Measurements from ENCODE around the gene CCNH.

The CCNH gene

GRCh38 chr5:87390576-87391199 is 22.0 kb downstream of the CCNH start:
- TF ChIP-seq CTCF (IDR thresholded peaks at IDR 0.05; ENCODE audit: low read depth, low read length, missing control alignments) = no peak
- no peak for DNase-seq (ENCODE audit: extremely low read depth, low read depth)
- H3K4me3 ChIP-seq (replicated peaks; ENCODE audit: low read depth, low read length) = no peak overlapping the region

- no peak overlapping the region for H3K4me3 ChIP-seq (replicated peaks; ENCODE audit: low read depth, low read length)
- TF ChIP-seq CTCF (IDR thresholded peaks at IDR 0.05; ENCODE audit: low read depth, low read length, missing control alignments) = no peak
- DNase-seq (ENCODE audit: extremely low read depth, low read depth) = no peak
Measured at GRCh38 chr5:87390075-87390474, 22.7 kb downstream of the CCNH start.

GRCh38 chr5:87389296-87390034 is 23.3 kb downstream of the CCNH start:
- no peak for TF ChIP-seq CTCF (IDR thresholded peaks at IDR 0.05; ENCODE audit: low read depth, low read length, missing control alignments)
- no peak for DNase-seq (ENCODE audit: extremely low read depth, low read depth)
- no peak overlapping the region for H3K4me3 ChIP-seq (replicated peaks; ENCODE audit: low read depth, low read length)

GRCh38 chr5:87388129-87388528 is 24.6 kb downstream of the CCNH start:
- TF ChIP-seq CTCF (IDR thresholded peaks at IDR 0.05; ENCODE audit: low read depth, low read length, missing control alignments) = no peak
- no peak overlapping the region for H3K4me3 ChIP-seq (replicated peaks; ENCODE audit: low read depth, low read length)
- DNase-seq (ENCODE audit: extremely low read depth, low read depth) = no peak

GRCh38 chr5:87385802-87386201 is 26.9 kb downstream of the CCNH start:
- H3K4me3 ChIP-seq (replicated peaks; ENCODE audit: low read depth, low read length) = no peak overlapping the region
- no peak for TF ChIP-seq CTCF (IDR thresholded peaks at IDR 0.05; ENCODE audit: low read depth, low read length, missing control alignments)
- DNase-seq (ENCODE audit: extremely low read depth, low read depth) = no peak

- DNase-seq (ENCODE audit: extremely low read depth, low read depth) = peak; percentile 2
- no peak overlapping the region for H3K4me3 ChIP-seq (replicated peaks; ENCODE audit: low read depth, low read length)
- TF ChIP-seq CTCF (IDR thresholded peaks at IDR 0.05; ENCODE audit: low read depth, low read length, missing control alignments) = no peak
Measured at GRCh38 chr5:87383216-87383615, 29.5 kb downstream of the CCNH start.
